Naive B cell (primary cell): ENCODE data around the gene MMP19. TPM values are rescaled to one million over a fixed set of nuclear protein-coding genes. Genes with fewer than 3 reads are reported as not detected.

Source experiments
- ATAC-seq, 2 donors: fragments of 150-1000 bp; cut with Tn5 transposase; 2 replicates each; pipeline ENCODE4 v1.10.0; 2021; ENCODE audit warnings: low read depth in 2 of 2, mild to moderate bottlenecking in 2 of 2, moderate library complexity in 2 of 2
- DNase-seq: peaks from one replicate; pipeline ENCODE4 v3.0.0; 2022
- H3K27ac Mint-ChIP-seq, 6 donors: one replicate each; pipeline ENCODE4 v1.8.0; 2020 to 2022; ENCODE audit warnings: mild to moderate bottlenecking in 6 of 6, mixed read lengths in 6 of 6, moderate library complexity in 5 of 6, inconsistent platforms in 2 of 6
- H3K27me3 Mint-ChIP-seq, 3 donors: one replicate each; pipeline ENCODE4 v1.8.0; 2021 to 2022; ENCODE audit warnings: mixed read lengths in 3 of 3, mild to moderate bottlenecking in 1 of 3
- H3K36me3 Mint-ChIP-seq, 2 donors: one replicate each; pipeline ENCODE4 v1.8.0; 2020 to 2022; ENCODE audit warnings: mixed read lengths in 2 of 2, inconsistent platforms in 1 of 2, mild to moderate bottlenecking in 1 of 2
- H3K4me1 Mint-ChIP-seq, 3 donors: one replicate each; pipeline ENCODE4 v1.8.0; 2020 to 2022; ENCODE audit warnings: mixed read lengths in 3 of 3, inconsistent platforms in 1 of 3, mild to moderate bottlenecking in 1 of 3, moderate library complexity in 1 of 3
- H3K4me3 Mint-ChIP-seq, 8 donors: one replicate each; pipeline ENCODE4 v1.8.0; 2020 to 2022; ENCODE audit warnings: mild to moderate bottlenecking in 8 of 8, mixed read lengths in 8 of 8, moderate library complexity in 8 of 8, inconsistent platforms in 2 of 8
- H3K9me3 Mint-ChIP-seq, 7 donors: one replicate each; pipeline ENCODE4 v1.8.0; 2020 to 2022; ENCODE audit warnings: mixed read lengths in 7 of 7, mild to moderate bottlenecking in 5 of 7, inconsistent platforms in 2 of 7, moderate library complexity in 1 of 7
- polyA plus RNA-seq, 6 donors: library from polyadenylated mRNA; unstranded; fragments of 300-500 nt; fragmentation: Illumina TruSeq; gene quantifications; one replicate each; pipeline ENCODE4 v1.2.3, GENCODE V29; 2021; ENCODE audit warnings: low read depth in 6 of 6

MMP19 gene
- polyA plus RNA-seq, 6 donors from 2014 or later = 0.21 TPM; not detected in 5

GRCh38 chr12:55817345-55818139 is 25.2 kb downstream of the MMP19 start, which contains the start of the genes ORMDL2 and SARNP:
Gene ORMDL2, plus strand, starts transcription at chr12:55818041. Its CDS starts 959 bp downstream, at chr12:55819000.
Gene SARNP, minus strand, starts transcription at chr12:55817724. Its CDS starts 23 bp downstream, at chr12:55817701.
- peak; percentile 90 to 91 for ATAC-seq
- Mint-ChIP-seq H3K4me3 (no peak within 1 kb of the TSS), H3K4me1 (peaks cover 17 to 35% (median 29%) of the 10 kb centered on the region in 3 donors), H3K27me3 (no peaks in the 10 kb centered on the region), H3K9me3 (no peaks in the 10 kb centered on the region), H3K27ac (peak within 1 kb of the TSS in 1 of 6 donors; percentile 54), H3K36me3 (peaks cover 6 to 16% of the 10 kb centered on the region in 2 donors)
- DNase-seq = peak; percentile 97

- Mint-ChIP-seq H3K9me3 (no peaks in the 10 kb centered on the region), H3K27me3 (no peaks in the 10 kb centered on the region), H3K27ac (no peak overlapping the region), H3K4me3 (no peak overlapping the region), H3K36me3 (peaks cover 2 to 12% of the 10 kb centered on the region in 2 donors), H3K4me1 (peaks cover 23 to 40% (median 35%) of the 10 kb centered on the region in 3 donors)
- DNase-seq (no peak), ATAC-seq (no peak)
Measured at GRCh38 chr12:55816881-55817344, 25.8 kb downstream of the MMP19 start.

- Mint-ChIP-seq H3K27ac (peak overlapping the region in 1 of 6 donors; percentile 42), H3K4me1 (peaks cover 29 to 51% (median 44%) of the 10 kb centered on the region in 3 donors), H3K36me3 (peaks cover 0 to 9% of the 10 kb centered on the region in 2 donors), H3K27me3 (no peaks in the 10 kb centered on the region), H3K4me3 (peak overlapping the region in 3 of 8 donors; percentile 2 to 68 (median 16)), H3K9me3 (no peaks in the 10 kb centered on the region)
- DNase-seq (no peak), ATAC-seq (no peak)
Measured at GRCh38 chr12:55815473-55815872, 27.3 kb downstream of the MMP19 start.

- ATAC-seq (no peak), DNase-seq (no peak)
- H3K4me3 Mint-ChIP-seq = peak overlapping the region in 1 of 8 donors; percentile 29
- peaks cover 26 to 58% (median 45%) of the 10 kb centered on the region in 3 donors for H3K4me1 Mint-ChIP-seq
- peaks cover 0 to 9% of the 10 kb centered on the region in 2 donors for H3K36me3 Mint-ChIP-seq
- H3K27me3 Mint-ChIP-seq = no peaks in the 10 kb centered on the region
- peak overlapping the region in 5 of 6 donors; percentile 0 to 95 (median 34) for H3K27ac Mint-ChIP-seq
- no peaks in the 10 kb centered on the region for H3K9me3 Mint-ChIP-seq
Measured at GRCh38 chr12:55814257-55814656, 28.5 kb downstream of the MMP19 start.

GRCh38 chr12:55812088-55812487 is 30.6 kb downstream of the MMP19 start:
- Mint-ChIP-seq H3K27ac (peak overlapping the region in 3 of 6 donors; percentile 35 to 69 (median 48)), H3K36me3 (peaks cover 0 to 9% of the 10 kb centered on the region in 2 donors), H3K27me3 (no peaks in the 10 kb centered on the region), H3K4me1 (peaks cover 24 to 60% (median 37%) of the 10 kb centered on the region in 3 donors), H3K9me3 (no peaks in the 10 kb centered on the region), H3K4me3 (no peak overlapping the region)
- no peak for ATAC-seq
- DNase-seq = no peak

GRCh38 chr12:55809274-55809673 is 33.5 kb downstream of the MMP19 start:
- DNase-seq (no peak), ATAC-seq (no peak)
- H3K27ac Mint-ChIP-seq = peak overlapping the region in 2 of 6 donors; percentile 38
- peaks cover 5 to 9% of the 10 kb centered on the region in 2 donors for H3K36me3 Mint-ChIP-seq
- no peaks in the 10 kb centered on the region for H3K27me3 Mint-ChIP-seq
- H3K9me3 Mint-ChIP-seq = no peaks in the 10 kb centered on the region
- H3K4me1 Mint-ChIP-seq = peaks cover 27 to 49% (median 41%) of the 10 kb centered on the region in 3 donors
- H3K4me3 Mint-ChIP-seq = no peak overlapping the region

GRCh38 chr12:55806982-55807381 is 35.8 kb downstream of the MMP19 start:
- DNase-seq (no peak), ATAC-seq (no peak)
- Mint-ChIP-seq H3K27ac (no peak overlapping the region), H3K36me3 (peaks cover 5 to 8% of the 10 kb centered on the region in 2 donors), H3K27me3 (no peaks in the 10 kb centered on the region), H3K4me3 (no peak overlapping the region), H3K9me3 (no peaks in the 10 kb centered on the region), H3K4me1 (peaks cover 16 to 32% (median 25%) of the 10 kb centered on the region in 3 donors)

GRCh38 chr12:55797550-55797949 is 45.2 kb downstream of the MMP19 start:
- peaks cover 0 to 8% of the 10 kb centered on the region in 2 donors for H3K36me3 Mint-ChIP-seq

GRCh38 chr12:55797068-55797467 is 45.7 kb downstream of the MMP19 start:
- peak overlapping the region in 1 of 6 donors; percentile 10 for H3K27ac Mint-ChIP-seq
- DNase-seq (peak; percentile 4), ATAC-seq (no peak)

More at GRCh38 chr12:55797550-55797949, 45.2 kb downstream of the MMP19 start:
- Mint-ChIP-seq H3K27me3 (no peaks in the 10 kb centered on the region), H3K4me3 (no peak overlapping the region), H3K9me3 (no peaks in the 10 kb centered on the region), H3K4me1 (peaks cover 0 to 3% (median 0%) of the 10 kb centered on the region in 3 donors), H3K27ac (peak overlapping the region in 1 of 6 donors; percentile 49)
- ATAC-seq (no peak), DNase-seq (no peak)

GRCh38 chr12:55795950-55796349 is 46.8 kb downstream of the MMP19 start:
- Mint-ChIP-seq H3K27ac (peak overlapping the region in 1 of 6 donors; percentile 49), H3K36me3 (peaks cover 0 to 7% of the 10 kb centered on the region in 2 donors), H3K27me3 (no peaks in the 10 kb centered on the region), H3K4me1 (peaks cover 0 to 3% (median 0%) of the 10 kb centered on the region in 3 donors), H3K4me3 (no peak overlapping the region), H3K9me3 (no peaks in the 10 kb centered on the region)
- DNase-seq (no peak), ATAC-seq (no peak)

More at GRCh38 chr12:55797068-55797467, 45.7 kb downstream of the MMP19 start:
- Mint-ChIP-seq H3K27me3 (no peaks in the 10 kb centered on the region), H3K4me1 (peaks cover 0 to 3% (median 0%) of the 10 kb centered on the region in 3 donors), H3K4me3 (no peak overlapping the region), H3K9me3 (no peaks in the 10 kb centered on the region), H3K36me3 (peaks cover 0 to 7% of the 10 kb centered on the region in 2 donors)

- H3K4me1 Mint-ChIP-seq = peaks cover 0 to 4% (median 1%) of the 10 kb centered on the region in 3 donors
- H3K27ac Mint-ChIP-seq = no peak overlapping the region
- H3K9me3 Mint-ChIP-seq = no peaks in the 10 kb centered on the region
- H3K27me3 Mint-ChIP-seq = no peaks in the 10 kb centered on the region
- ATAC-seq = no peak
- peaks cover 14 to 18% of the 10 kb centered on the region in 2 donors for H3K36me3 Mint-ChIP-seq
- no peak overlapping the region for H3K4me3 Mint-ChIP-seq
- DNase-seq = no peak
Measured at GRCh38 chr12:55789893-55790292, 52.8 kb downstream of the MMP19 start.

GRCh38 chr12:55789171-55789570 is 53.6 kb downstream of the MMP19 start:
- peaks cover 7 to 21% of the 10 kb centered on the region in 2 donors for H3K36me3 Mint-ChIP-seq
- no peaks in the 10 kb centered on the region for H3K9me3 Mint-ChIP-seq
- DNase-seq = no peak
- H3K27ac Mint-ChIP-seq = peak overlapping the region in 1 of 6 donors; percentile 25
- no peaks in the 10 kb centered on the region for H3K27me3 Mint-ChIP-seq
- H3K4me3 Mint-ChIP-seq = no peak overlapping the region
- peaks cover 0 to 4% (median 1%) of the 10 kb centered on the region in 3 donors for H3K4me1 Mint-ChIP-seq
- ATAC-seq = no peak

GRCh38 chr12:55788546-55788945 is 54.2 kb downstream of the MMP19 start:
- no peak for ATAC-seq
- no peaks in the 10 kb centered on the region for H3K27me3 Mint-ChIP-seq
- H3K9me3 Mint-ChIP-seq = no peaks in the 10 kb centered on the region
- no peak for DNase-seq
- H3K27ac Mint-ChIP-seq = no peak overlapping the region
- peaks cover 0 to 4% (median 1%) of the 10 kb centered on the region in 3 donors for H3K4me1 Mint-ChIP-seq
- peaks cover 7 to 27% of the 10 kb centered on the region in 2 donors for H3K36me3 Mint-ChIP-seq
- no peak overlapping the region for H3K4me3 Mint-ChIP-seq
